Activated CD4-positive, alpha-beta memory T cell treated with anti-CD3 and anti-CD28 coated beads, Interleukin-2, amount 10 ng/mL, durations not matched to agents 7 days and 5 days (primary cell): ENCODE data around the gene B9D2. TPM values are rescaled to one million over a fixed set of nuclear protein-coding genes. Genes with fewer than 3 reads are reported as not detected.

Experiments used
- CTCF ChIA-PET: fragments of 350-600 bp; sonication (Branson Sonifier 250); formaldehyde crosslinking; loops from one replicate; lab custom pipeline; 2021; ENCODE audit warnings: antibody characterized with exemption, inconsistent platforms; lab: Charles Lee
- POLR2A ChIA-PET: fragments of 350-600 bp; sonication (Branson Sonifier 250); formaldehyde crosslinking; loops from one replicate; lab custom pipeline; 2021; ENCODE audit warnings: antibody characterized with exemption; lab: Charles Lee
- DNase-seq: peaks from one replicate; pipeline ENCODE4 v3.0.0-alpha.2; 2020
- H3K27ac Mint-ChIP-seq: one replicate; pipeline ENCODE4 v1.8.0; 2021; ENCODE audit warnings: mild to moderate bottlenecking, mixed read lengths
- H3K27me3 Mint-ChIP-seq: one replicate; pipeline ENCODE4 v1.8.0; 2021; ENCODE audit warnings: mixed read lengths
- H3K36me3 Mint-ChIP-seq: one replicate; pipeline ENCODE4 v1.8.0; 2021; ENCODE audit warnings: low read depth, mixed read lengths
- H3K4me1 Mint-ChIP-seq: one replicate; pipeline ENCODE4 v1.8.0; 2021; ENCODE audit warnings: mixed read lengths
- H3K4me3 Mint-ChIP-seq: one replicate; pipeline ENCODE4 v1.8.0; 2021; ENCODE audit warnings: mild to moderate bottlenecking, mixed read lengths
- H3K9me3 Mint-ChIP-seq: one replicate; pipeline ENCODE4 v1.8.0; 2021; ENCODE audit warnings: mixed read lengths
- total RNA-seq, 2 experiments: library from RNA; stranded (reverse); gene quantifications; one replicate each; pipeline ENCODE4 v1.2.3, GENCODE V29; 2021

Gene B9D2
- total RNA-seq, 2 experiments from 2014 or later: 10.8 to 11.2 TPM

GRCh38 chr19:41324231-41324702, 39.7 kb downstream of the B9D2 start:
- no peak overlapping the region for H3K4me3 Mint-ChIP-seq
- H3K4me1 Mint-ChIP-seq: peaks cover 58% of the 10 kb centered on the region
- no peak for DNase-seq
- POLR2A ChIA-PET: interaction anchor here (1.5 to 7.7 kb wide), 3 partner anchors 15 to 104 kb away, joined by 3 to 42 read pairs (median 6); partner anchors contain the start of gene CCDC97
- H3K27ac Mint-ChIP-seq: peak overlapping the region; percentile 74
- CTCF ChIA-PET: interaction anchor here (0.6 kb wide), 1 partner anchor 1340 kb away, joined by 3 read pairs; no protein-coding TSS in a partner anchor
- H3K36me3 Mint-ChIP-seq: peaks cover 64% of the 10 kb centered on the region
- H3K27me3 Mint-ChIP-seq: no peaks in the 10 kb centered on the region
- H3K9me3 Mint-ChIP-seq: no peaks in the 10 kb centered on the region

GRCh38 chr19:41323430-41324125, 40.4 kb downstream of the B9D2 start:
- Mint-ChIP-seq H3K27ac (peak overlapping the region; percentile 34), H3K4me1 (peaks cover 51% of the 10 kb centered on the region), H3K4me3 (no peak overlapping the region), H3K36me3 (peaks cover 65% of the 10 kb centered on the region), H3K27me3 (no peaks in the 10 kb centered on the region), H3K9me3 (no peaks in the 10 kb centered on the region)
- no peak for DNase-seq
- ChIA-PET CTCF (interaction anchor here (1.5 kb wide), 1 partner anchor 29 kb away, joined by 3 read pairs; no protein-coding TSS in a partner anchor), POLR2A (interaction anchor here (1.0 to 7.7 kb wide), 3 partner anchors 14 to 537 kb away, joined by 3 to 42 read pairs (median 11); partner anchors contain the start of genes CCDC97 and RPS19)

DNA sequence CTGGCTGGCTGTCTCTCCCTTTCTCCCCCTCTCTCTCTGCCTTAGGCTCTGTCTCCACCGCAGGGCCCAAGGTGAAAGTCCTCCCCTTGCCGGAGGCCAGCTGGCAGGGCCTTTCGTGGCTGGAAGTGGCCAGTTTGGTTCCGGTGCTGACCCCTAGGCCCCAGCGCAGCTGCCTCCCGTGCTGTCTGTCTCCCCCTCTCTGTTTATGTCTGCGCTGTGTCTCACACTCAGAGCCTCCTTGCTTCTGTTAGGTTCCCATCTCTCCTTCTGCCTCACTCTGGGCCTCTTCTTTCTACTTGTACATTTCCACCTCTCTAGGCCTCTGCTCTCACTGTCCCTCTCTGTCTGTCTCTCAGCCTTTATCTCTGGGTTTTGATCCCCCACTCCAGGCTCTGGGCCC, 40.9 kb downstream of the B9D2 start:
- ChIA-PET POLR2A (interaction anchor here (1.0 to 7.7 kb wide), 3 partner anchors 13 to 537 kb away, joined by 3 to 42 read pairs (median 11); partner anchors contain the start of genes CCDC97 and RPS19), CTCF (interaction anchor here (1.2 to 1.5 kb wide), 2 partner anchors 30 to 32 kb away, joined by 3 to 4 read pairs; no protein-coding TSS in a partner anchor)
- Mint-ChIP-seq H3K36me3 (peaks cover 65% of the 10 kb centered on the region), H3K4me3 (no peak overlapping the region), H3K4me1 (peaks cover 45% of the 10 kb centered on the region), H3K27me3 (no peaks in the 10 kb centered on the region), H3K27ac (peak overlapping the region; percentile 34), H3K9me3 (no peaks in the 10 kb centered on the region)
- DNase-seq: no peak

- H3K27ac Mint-ChIP-seq: peak overlapping the region; percentile 52
Observed at GRCh38 chr19:41322451-41322850, 41.5 kb downstream of the B9D2 start.

DNA sequence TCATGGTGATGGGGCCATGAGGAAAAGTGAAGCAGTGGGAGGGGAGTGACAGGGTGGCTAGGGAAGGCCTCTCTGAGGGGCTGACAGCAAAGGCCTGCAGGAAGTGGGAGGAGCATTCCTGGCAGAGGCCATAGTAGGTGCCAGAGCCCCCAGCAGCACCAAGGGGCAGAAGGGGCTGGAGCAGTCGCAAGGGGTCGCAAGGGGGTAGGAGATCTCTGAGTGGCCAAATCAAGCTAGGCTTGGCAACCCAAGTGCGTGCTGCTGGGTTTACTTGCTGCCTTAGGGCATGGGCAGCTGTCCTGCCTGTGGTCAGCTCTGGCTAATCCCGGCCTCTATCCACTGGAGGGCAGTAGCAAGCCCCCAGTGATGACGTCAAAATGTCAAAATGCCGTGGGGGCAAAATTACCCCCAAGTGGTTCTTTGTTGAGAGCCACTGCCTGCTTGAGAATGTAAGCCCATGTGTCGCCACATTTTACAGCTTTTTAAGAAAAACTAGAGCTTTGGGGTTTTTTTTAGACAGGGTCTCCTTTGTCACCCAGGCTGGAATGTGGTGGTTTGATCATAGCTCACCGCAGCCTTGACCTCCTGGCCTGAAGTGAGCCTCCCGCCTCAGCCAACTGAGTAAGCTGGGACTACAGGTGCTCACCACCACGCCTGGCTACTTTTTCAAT, 42.2 kb downstream of the B9D2 start:
- POLR2A ChIA-PET: interaction anchor here (1.2 to 7.7 kb wide), 4 partner anchors 12 to 109 kb away, joined by 3 to 42 read pairs (median 10); partner anchors contain the start of genes CCDC97 and HNRNPUL1
- no peak for DNase-seq
- peaks cover 69% of the 10 kb centered on the region for H3K36me3 Mint-ChIP-seq
- H3K27ac Mint-ChIP-seq: peak overlapping the region; percentile 26
- H3K4me3 Mint-ChIP-seq: no peak overlapping the region
- no peaks in the 10 kb centered on the region for H3K27me3 Mint-ChIP-seq
- H3K4me1 Mint-ChIP-seq: peaks cover 40% of the 10 kb centered on the region
- H3K9me3 Mint-ChIP-seq: no peaks in the 10 kb centered on the region
- CTCF ChIA-PET: interaction anchor here (1.2 kb wide), 2 partner anchors 33 to 36 kb away, joined by 3 to 4 read pairs; no protein-coding TSS in a partner anchor

More at GRCh38 chr19:41322451-41322850, 41.5 kb downstream of the B9D2 start:
- no peak overlapping the region for H3K4me3 Mint-ChIP-seq
- no peak for DNase-seq
- ChIA-PET POLR2A (interaction anchor here (1.0 to 7.7 kb wide), 4 partner anchors 13 to 538 kb away, joined by 3 to 42 read pairs (median 10); partner anchors contain the start of genes CCDC97, HNRNPUL1 and RPS19), CTCF (interaction anchor here (1.2 to 1.5 kb wide), 3 partner anchors 30 to 35 kb away, joined by 3 to 4 read pairs (median 3); no protein-coding TSS in a partner anchor)
- peaks cover 67% of the 10 kb centered on the region for H3K36me3 Mint-ChIP-seq
- H3K4me1 Mint-ChIP-seq: peaks cover 41% of the 10 kb centered on the region
- no peaks in the 10 kb centered on the region for H3K9me3 Mint-ChIP-seq
- no peaks in the 10 kb centered on the region for H3K27me3 Mint-ChIP-seq

DNA sequence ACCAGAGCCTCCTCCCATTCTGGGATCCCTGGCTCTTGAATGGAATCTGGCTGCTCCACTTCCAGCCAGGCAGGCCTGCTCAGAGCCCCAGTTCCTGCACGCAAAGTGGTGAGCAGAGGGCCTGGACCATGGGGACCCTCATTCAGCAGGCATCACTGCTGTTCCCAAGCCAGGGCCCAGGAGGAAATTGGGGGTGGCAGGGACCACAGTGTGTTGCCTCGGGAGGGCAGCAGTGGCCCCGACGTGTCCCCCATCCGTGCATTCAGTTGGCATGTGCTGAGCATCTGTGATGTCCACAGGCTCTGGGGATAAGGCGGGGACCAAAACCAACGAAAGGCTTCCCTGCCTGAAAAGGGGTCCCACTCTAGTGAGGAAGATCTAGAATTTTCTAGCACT, 42.7 kb downstream of the B9D2 start:
- H3K27ac Mint-ChIP-seq: peak overlapping the region; percentile 26
- no peak for DNase-seq
- H3K4me3 Mint-ChIP-seq: no peak overlapping the region
- ChIA-PET CTCF (interaction anchor here (1.2 kb wide), 1 partner anchor 36 kb away, joined by 3 read pairs; no protein-coding TSS in a partner anchor), POLR2A (interaction anchor here (1.1 to 3.3 kb wide), 5 partner anchors 11 to 110 kb away, joined by 3 to 11 read pairs (median 9); partner anchors contain the start of genes CCDC97 and HNRNPUL1)
- H3K36me3 Mint-ChIP-seq: peaks cover 69% of the 10 kb centered on the region
- H3K9me3 Mint-ChIP-seq: no peaks in the 10 kb centered on the region
- peaks cover 36% of the 10 kb centered on the region for H3K4me1 Mint-ChIP-seq
- no peaks in the 10 kb centered on the region for H3K27me3 Mint-ChIP-seq

DNA sequence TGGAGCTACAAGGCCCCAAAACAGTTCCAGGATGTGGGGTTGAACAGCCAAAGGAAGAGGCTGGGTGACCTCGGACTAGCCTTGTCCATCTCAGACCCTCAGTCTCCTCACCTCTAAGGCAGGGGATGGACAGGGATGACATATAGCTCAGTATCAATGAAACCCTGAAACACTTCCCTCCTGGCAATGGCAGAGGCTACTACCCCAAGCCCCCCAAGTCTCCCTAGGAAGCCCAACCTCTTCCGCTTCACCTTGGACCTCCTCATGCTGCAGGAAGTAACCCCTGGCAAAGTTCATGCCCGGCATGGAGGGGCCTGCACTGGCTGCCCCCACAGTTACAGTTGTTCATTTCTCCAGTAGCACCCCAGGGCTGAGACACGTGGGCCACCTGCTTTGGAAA, 43.4 kb downstream of the B9D2 start:
- ChIA-PET CTCF (no interaction called here), POLR2A (interaction anchor here (1.1 to 3.3 kb wide), 3 partner anchors 10 to 56 kb away, joined by 3 to 9 read pairs (median 9); partner anchors contain the start of genes CCDC97 and HNRNPUL1)
- Mint-ChIP-seq H3K36me3 (peaks cover 72% of the 10 kb centered on the region), H3K4me1 (peaks cover 35% of the 10 kb centered on the region), H3K27me3 (no peaks in the 10 kb centered on the region), H3K9me3 (no peaks in the 10 kb centered on the region), H3K4me3 (no peak overlapping the region), H3K27ac (peak overlapping the region; percentile 47)
- DNase-seq: no peak

- H3K9me3 Mint-ChIP-seq: no peaks in the 10 kb centered on the region
- no peak for DNase-seq
- no peak overlapping the region for H3K27ac Mint-ChIP-seq
- H3K4me1 Mint-ChIP-seq: peaks cover 31% of the 10 kb centered on the region
- no peaks in the 10 kb centered on the region for H3K27me3 Mint-ChIP-seq
- POLR2A ChIA-PET: interaction anchor here (1.1 to 3.3 kb wide), 2 partner anchors 10 to 33 kb away, joined by 3 to 9 read pairs; partner anchors contain the start of gene CCDC97
- no peak overlapping the region for H3K4me3 Mint-ChIP-seq
- CTCF ChIA-PET: no interaction called here
- peaks cover 72% of the 10 kb centered on the region for H3K36me3 Mint-ChIP-seq
Observed at GRCh38 chr19:41320185-41320518, 43.8 kb downstream of the B9D2 start.

GRCh38 chr19:41319500-41320184, 44.3 kb downstream of the B9D2 start:
- Mint-ChIP-seq H3K36me3 (peaks cover 69% of the 10 kb centered on the region), H3K4me3 (no peak overlapping the region), H3K27me3 (no peaks in the 10 kb centered on the region), H3K27ac (no peak overlapping the region), H3K9me3 (no peaks in the 10 kb centered on the region), H3K4me1 (peaks cover 27% of the 10 kb centered on the region)
- POLR2A ChIA-PET: interaction anchor here (0.9 to 3.3 kb wide), 3 partner anchors 9 to 33 kb away, joined by 3 to 9 read pairs (median 3); partner anchors contain the start of gene CCDC97
- CTCF ChIA-PET: no interaction called here
- DNase-seq: no peak

DNA sequence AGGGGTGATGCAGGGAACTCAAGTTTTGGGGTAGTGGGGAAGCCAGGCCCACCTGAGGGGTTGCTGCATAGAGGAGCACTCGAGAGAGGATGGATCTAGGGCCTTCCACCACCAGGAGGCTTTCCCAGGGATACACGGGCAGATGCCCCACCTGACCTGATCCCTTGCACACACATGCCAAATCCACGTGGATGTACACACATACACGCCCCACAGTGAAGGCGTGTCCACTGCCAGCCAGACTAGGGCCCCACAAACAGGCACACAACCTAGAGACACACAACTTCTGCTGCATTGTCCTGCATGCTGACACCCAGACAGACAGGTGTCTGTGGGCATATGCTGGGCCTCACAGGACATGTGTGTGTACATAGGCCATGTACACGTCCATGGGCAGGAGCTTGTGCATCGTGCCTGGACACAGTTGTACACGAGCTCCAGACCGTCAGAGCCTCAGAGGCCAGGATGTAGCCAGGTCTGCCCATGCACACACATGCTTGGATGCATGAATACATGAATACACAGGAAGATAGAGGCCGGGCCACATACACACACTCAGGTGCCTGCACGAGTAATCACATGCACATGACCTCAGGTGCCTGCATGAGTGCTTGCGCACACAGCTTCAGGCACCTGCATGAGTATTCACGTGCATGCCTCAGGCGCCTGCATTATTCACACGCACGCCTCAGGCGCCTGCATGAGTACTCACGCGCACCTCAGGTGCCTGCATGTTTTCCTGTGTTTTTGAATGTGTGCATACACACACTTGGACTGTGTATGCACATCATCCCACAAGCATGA, 45.1 kb downstream of the B9D2 start:
- Mint-ChIP-seq H3K4me1 (peaks cover 24% of the 10 kb centered on the region), H3K36me3 (peaks cover 73% of the 10 kb centered on the region), H3K4me3 (no peak overlapping the region), H3K27me3 (no peaks in the 10 kb centered on the region), H3K9me3 (no peaks in the 10 kb centered on the region), H3K27ac (no peak overlapping the region)
- POLR2A ChIA-PET: interaction anchor here (0.9 to 3.3 kb wide), 3 partner anchors 9 to 31 kb away, joined by 3 to 9 read pairs (median 3); partner anchors contain the start of gene CCDC97
- CTCF ChIA-PET: no interaction called here
- no peak for DNase-seq

- H3K4me1 Mint-ChIP-seq: peaks cover 35% of the 10 kb centered on the region
- ChIA-PET CTCF (no interaction called here), POLR2A (interaction anchor here (0.7 to 1.0 kb wide), 3 partner anchors 11 to 52 kb away, joined by 3 read pairs; partner anchors contain the start of gene HNRNPUL1)
- H3K27me3 Mint-ChIP-seq: no peaks in the 10 kb centered on the region
- H3K36me3 Mint-ChIP-seq: peaks cover 78% of the 10 kb centered on the region
- no peaks in the 10 kb centered on the region for H3K9me3 Mint-ChIP-seq
- H3K4me3 Mint-ChIP-seq: no peak overlapping the region
- DNase-seq: no peak
- peak overlapping the region; percentile 34 for H3K27ac Mint-ChIP-seq
Observed at GRCh38 chr19:41316306-41316920, 47.5 kb downstream of the B9D2 start.
